ENCODE measurements around the gene OCSTAMP. TPM values are rescaled to one million over a fixed set of nuclear protein-coding genes. Genes with fewer than 3 reads are reported as not detected.

Gene OCSTAMP
- total and polyA plus RNA-seq, 10 donors, result not detected

DNA sequence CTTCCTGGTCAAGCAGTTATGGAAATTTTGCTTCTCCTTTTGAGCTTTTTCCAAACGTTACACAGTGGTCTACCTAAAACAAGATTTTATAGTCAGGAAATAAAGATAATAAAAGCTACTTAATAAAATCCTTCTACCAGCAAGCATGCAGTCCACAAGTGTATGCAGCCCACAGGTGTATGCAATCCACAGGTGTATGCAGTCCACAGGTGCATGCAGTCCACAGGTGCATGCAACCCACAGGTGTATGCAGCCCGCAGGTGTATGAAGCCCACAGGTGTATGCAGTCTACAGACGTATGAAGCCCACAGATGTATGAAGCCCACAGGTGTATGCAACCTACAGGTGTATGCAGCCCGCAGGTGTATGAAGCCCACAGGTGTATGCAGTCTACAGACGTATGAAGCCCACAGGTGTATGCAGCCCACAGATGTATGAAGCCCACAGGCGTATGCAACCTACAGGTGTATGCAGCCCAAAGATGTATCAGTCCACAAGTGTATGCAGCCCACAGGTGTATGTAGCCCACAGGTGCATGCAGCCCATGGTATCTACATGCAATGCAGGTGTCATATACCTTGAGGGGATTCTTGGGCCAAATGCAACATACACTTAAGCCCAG, 26.4 kb upstream of the OCSTAMP start:
- peaks cover 0 to 14% (median 6%) of the 10 kb centered on the region in 6 donors for H3K4me1 ChIP-seq
- H3K4me3 ChIP-seq, result no peak overlapping the region
- DNase-seq, result no peak
- H3K9me3 ChIP-seq, result no peaks in the 10 kb centered on the region
- TF ChIP-seq POLR2AphosphoS5 (IDR thresholded peaks at IDR 0.05), result no peak
- no peak for TF ChIP-seq POLR2A (IDR thresholded peaks at IDR 0.05)
- TF ChIP-seq, protein P1, sequence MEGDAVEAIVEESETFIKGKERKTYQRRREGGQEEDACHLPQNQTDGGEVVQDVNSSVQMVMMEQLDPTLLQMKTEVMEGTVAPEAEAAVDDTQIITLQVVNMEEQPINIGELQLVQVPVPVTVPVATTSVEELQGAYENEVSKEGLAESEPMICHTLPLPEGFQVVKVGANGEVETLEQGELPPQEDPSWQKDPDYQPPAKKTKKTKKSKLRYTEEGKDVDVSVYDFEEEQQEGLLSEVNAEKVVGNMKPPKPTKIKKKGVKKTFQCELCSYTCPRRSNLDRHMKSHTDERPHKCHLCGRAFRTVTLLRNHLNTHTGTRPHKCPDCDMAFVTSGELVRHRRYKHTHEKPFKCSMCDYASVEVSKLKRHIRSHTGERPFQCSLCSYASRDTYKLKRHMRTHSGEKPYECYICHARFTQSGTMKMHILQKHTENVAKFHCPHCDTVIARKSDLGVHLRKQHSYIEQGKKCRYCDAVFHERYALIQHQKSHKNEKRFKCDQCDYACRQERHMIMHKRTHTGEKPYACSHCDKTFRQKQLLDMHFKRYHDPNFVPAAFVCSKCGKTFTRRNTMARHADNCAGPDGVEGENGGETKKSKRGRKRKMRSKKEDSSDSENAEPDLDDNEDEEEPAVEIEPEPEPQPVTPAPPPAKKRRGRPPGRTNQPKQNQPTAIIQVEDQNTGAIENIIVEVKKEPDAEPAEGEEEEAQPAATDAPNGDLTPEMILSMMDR (IDR thresholded peaks at IDR 0.05 in 8 of 11, conservative IDR thresholded peaks at IDR 0.05 in 3 of 11), result no peak
- peaks cover 0 to 29% (median 0%) of the 10 kb centered on the region in 7 donors for H3K27me3 ChIP-seq (replicated peaks in 1 of 7)
- WGBS, 5 donors, result 76 to 89% (median 80%) methylated on average over 5 to 6 of the region's 6 CpGs
- no peak overlapping the region for H3K27ac ChIP-seq
- no peaks in the 10 kb centered on the region for H3K36me3 ChIP-seq
- intact Hi-C loops (cut with DNase I; ENCODE audit: low total_unique reads), result no loop called here

DNA sequence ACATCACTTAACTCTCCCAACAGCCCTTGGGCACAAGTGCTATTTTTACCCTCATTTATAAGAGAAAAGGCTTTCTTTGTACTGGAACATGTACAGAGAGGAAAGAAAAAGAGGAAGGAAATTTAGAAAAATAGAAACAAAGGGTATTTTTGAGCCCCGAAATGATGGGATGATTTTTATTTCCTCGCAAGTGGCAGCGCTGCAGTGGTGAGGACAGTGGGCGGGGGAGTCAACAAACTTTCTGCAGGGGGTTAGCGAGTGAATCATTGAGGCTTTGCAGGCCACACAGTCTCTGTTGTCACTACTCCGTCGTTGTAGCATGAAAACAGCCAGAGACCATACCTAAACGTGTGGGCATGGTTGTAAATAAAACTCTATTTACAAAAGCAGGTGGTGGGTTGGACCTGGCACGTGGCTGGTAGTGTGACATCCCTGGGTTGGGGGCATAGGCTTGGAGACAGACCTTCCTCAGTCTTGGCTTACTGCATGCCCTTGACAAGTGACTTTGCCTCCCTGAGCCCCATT, 25.5 kb upstream of the OCSTAMP start:
- Histone ChIP-seq H3K4me1 (peaks cover 0 to 16% (median 7%) of the 10 kb centered on the region in 6 donors), H3K27me3 (replicated peaks in 1 of 7) (peaks cover 0 to 36% (median 0%) of the 10 kb centered on the region in 7 donors), H3K9me3 (no peaks in the 10 kb centered on the region), H3K4me3 (no peak overlapping the region), H3K36me3 (no peaks in the 10 kb centered on the region), H3K27ac (no peak overlapping the region)
- 22 to 34% (median 24%) methylated on average over 9 of the region's 9 CpGs for WGBS, 5 donors
- no peak for DNase-seq
- TF ChIP-seq POLR2AphosphoS5 (IDR thresholded peaks at IDR 0.05) (no peak), POLR2A (IDR thresholded peaks at IDR 0.05) (no peak)
- TF ChIP-seq, protein P1 (IDR thresholded peaks at IDR 0.05 in 8 of 11, conservative IDR thresholded peaks at IDR 0.05 in 3 of 11), result no peak
- intact Hi-C loops (cut with DNase I; ENCODE audit: low total_unique reads), result no loop called here

DNA sequence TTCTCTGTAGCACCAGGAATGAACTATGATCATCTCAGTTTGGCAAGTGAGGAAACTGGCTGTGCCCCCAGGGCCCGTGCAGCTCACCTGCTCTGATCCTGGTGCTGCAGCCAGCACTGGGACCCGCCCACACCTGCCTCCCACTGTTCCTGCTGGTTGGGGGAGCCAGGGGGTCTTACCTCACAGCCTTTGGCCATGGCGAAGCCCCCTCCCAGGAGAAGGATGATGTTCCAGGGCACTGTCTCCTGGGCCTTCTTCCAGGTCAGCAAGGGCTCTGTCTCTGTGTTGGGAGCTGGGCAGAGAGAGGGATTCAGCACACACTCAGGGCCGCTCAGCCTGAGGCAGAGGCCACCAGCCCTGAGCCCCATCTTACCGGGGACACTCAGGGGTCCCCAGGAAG, 24.9 kb upstream of the OCSTAMP start:
- intact Hi-C loops (cut with DNase I; ENCODE audit: low total_unique reads), result no loop called here
- no peak for DNase-seq
- H3K4me1 ChIP-seq, result peaks cover 0 to 16% (median 7%) of the 10 kb centered on the region in 6 donors
- TF ChIP-seq, protein P1 (IDR thresholded peaks at IDR 0.05 in 8 of 11, conservative IDR thresholded peaks at IDR 0.05 in 3 of 11), result no peak
- TF ChIP-seq POLR2A (IDR thresholded peaks at IDR 0.05) (no peak), POLR2AphosphoS5 (IDR thresholded peaks at IDR 0.05) (no peak)
- H3K27ac ChIP-seq, result no peak overlapping the region
- 78 to 92% (median 88%) methylated on average over 5 of the region's 5 CpGs for WGBS, 5 donors
- no peaks in the 10 kb centered on the region for H3K36me3 ChIP-seq
- no peak overlapping the region for H3K4me3 ChIP-seq
- peaks cover 0 to 42% (median 0%) of the 10 kb centered on the region in 7 donors for H3K27me3 ChIP-seq (replicated peaks in 1 of 7)
- H3K9me3 ChIP-seq, result no peaks in the 10 kb centered on the region

DNA sequence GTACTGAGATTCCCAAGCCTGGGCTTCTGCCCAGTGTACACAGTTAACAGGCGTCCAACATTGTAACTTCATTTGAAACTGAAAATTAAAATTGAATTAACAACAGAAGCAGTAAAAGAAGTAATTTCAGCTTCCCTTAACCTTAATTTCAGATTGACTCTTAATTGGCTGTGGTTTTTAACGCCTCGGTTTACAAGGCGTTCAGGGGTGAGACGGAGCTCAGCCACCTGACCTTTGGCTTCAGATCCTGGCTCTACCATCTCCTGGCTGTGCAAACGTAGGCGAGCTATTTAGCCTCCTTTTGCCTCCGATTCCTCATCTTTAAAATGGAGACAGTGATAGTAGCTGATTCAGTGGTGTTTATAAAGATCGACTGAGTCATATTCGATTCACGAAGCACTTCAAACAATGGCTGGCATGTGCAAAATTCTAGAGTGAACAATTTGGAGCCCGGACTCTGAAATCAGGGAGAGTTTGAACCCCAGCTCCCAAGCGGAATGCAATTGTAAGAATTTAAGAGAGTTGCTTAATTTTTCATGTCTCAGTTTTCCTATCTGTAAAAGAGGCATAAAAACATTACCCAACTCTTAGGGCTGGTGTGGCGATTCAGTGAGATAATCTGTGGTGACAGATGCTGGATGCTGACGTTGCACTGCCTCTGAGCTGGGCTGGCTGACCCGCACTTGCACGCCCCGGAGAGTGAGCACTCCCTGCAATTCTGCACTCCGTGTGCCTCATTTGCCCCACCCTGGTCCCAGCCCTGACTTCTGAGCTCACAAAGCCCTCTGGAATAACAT, 23.5 kb upstream of the OCSTAMP start:
- Histone ChIP-seq H3K27ac (no peak overlapping the region), H3K4me3 (no peak overlapping the region), H3K27me3 (replicated peaks in 1 of 7) (peaks cover 0 to 56% (median 0%) of the 10 kb centered on the region in 7 donors), H3K36me3 (no peaks in the 10 kb centered on the region), H3K9me3 (no peaks in the 10 kb centered on the region), H3K4me1 (peaks cover 0 to 19% (median 8%) of the 10 kb centered on the region in 6 donors)
- intact Hi-C loops (cut with DNase I; ENCODE audit: low total_unique reads), result loop anchor here (5.0 kb wide), 1 partner anchor 98 kb away; no protein-coding TSS in a partner anchor
- WGBS, 5 donors, result 76 to 87% (median 82%) methylated on average over 19 of the region's 19 CpGs
- no peak for DNase-seq
- TF ChIP-seq, protein P1 (IDR thresholded peaks at IDR 0.05 in 8 of 11, conservative IDR thresholded peaks at IDR 0.05 in 3 of 11), result no peak
- no peak for TF ChIP-seq POLR2AphosphoS5 (IDR thresholded peaks at IDR 0.05)
- TF ChIP-seq POLR2A (IDR thresholded peaks at IDR 0.05), result no peak
